Embryonic facial prominence (tissue), 1 donor: ENCODE data around the gene BCAS4.
"Not testable (repeated sequence)": the region's sequence is repeated elsewhere in the genome, so short reads cannot be mapped to it uniquely, and the experiment has no call there.

Experiments
- DNase-seq: peaks from one replicate; pipeline ENCODE4 v3.0.0-alpha.2; 2016; ENCODE audit errors: extremely low spot score

BCAS4 gene

GRCh38 chr20:50794846-50795634 lies at the start of gene BCAS4:
TSS of gene BCAS4 (plus strand) at chr20:50795061. CDS start at chr20:50795084, 23 bp downstream.
- peak; percentile 53 for DNase-seq

- no peak for DNase-seq
Measured at GRCh38 chr20:50745634-50746137, 49.2 kb upstream of the BCAS4 start.

- no peak for DNase-seq
Measured at GRCh38 chr20:50746138-50746940, 48.5 kb upstream of the BCAS4 start.

GRCh38 chr20:50747275-50747674 lies 47.6 kb upstream of the BCAS4 start:
- DNase-seq: no peak

- DNase-seq: no peak
Measured at GRCh38 chr20:50750145-50750671, 44.7 kb upstream of the BCAS4 start.

GRCh38 chr20:50753152-50753551 lies 41.7 kb upstream of the BCAS4 start:
- DNase-seq: no peak

- no peak for DNase-seq
Measured at GRCh38 chr20:50754420-50754819, 40.4 kb upstream of the BCAS4 start.

GRCh38 chr20:50756447-50756846 lies 38.4 kb upstream of the BCAS4 start:
- no peak for DNase-seq

- DNase-seq: no peak
Measured at GRCh38 chr20:50758469-50758868, 36.4 kb upstream of the BCAS4 start.

GRCh38 chr20:50758992-50759391 lies 35.9 kb upstream of the BCAS4 start:
- DNase-seq: no peak

- DNase-seq: no peak
Measured at GRCh38 chr20:50759678-50760077, 35.2 kb upstream of the BCAS4 start.

- no peak for DNase-seq
Measured at GRCh38 chr20:50762045-50762422, 32.8 kb upstream of the BCAS4 start.

GRCh38 chr20:50762435-50763220 lies 32.2 kb upstream of the BCAS4 start:
- no peak for DNase-seq

GRCh38 chr20:50763550-50764458 lies 31.1 kb upstream of the BCAS4 start:
- not testable (repeated sequence) for DNase-seq

- not testable (repeated sequence) for DNase-seq
Measured at GRCh38 chr20:50765251-50765650, 29.6 kb upstream of the BCAS4 start.

- no peak for DNase-seq
Measured at GRCh38 chr20:50765674-50766073, 29.2 kb upstream of the BCAS4 start.

GRCh38 chr20:50766955-50767809 lies 27.7 kb upstream of the BCAS4 start:
- DNase-seq: not testable (repeated sequence)

GRCh38 chr20:50768991-50769390 lies 25.9 kb upstream of the BCAS4 start:
- not testable (repeated sequence) for DNase-seq

GRCh38 chr20:50769551-50770085 lies 25.2 kb upstream of the BCAS4 start:
- not testable (repeated sequence) for DNase-seq
